ENCODE results near the gene SERPINA3.

- no peak for TF ChIP-seq CTCF (IDR thresholded peaks at IDR 0.05; ENCODE audit: low read depth, low read length)
- no peak for TF ChIP-seq EZH2phosphoT487 (IDR thresholded peaks at IDR 0.05; ENCODE audit: low read depth)
Observed at GRCh38 chr14:94593376-94593748, 18.8 kb upstream of the SERPINA3 start.

Measured in OCI-LY3 (cell line).